SH-SY5Y (cell line): ENCODE measurements around the gene KCTD16.

Experiments
- GATA2 ChIP-seq: IDR thresholded peaks from 2 replicates; pipeline ENCODE4 v1.6.1; 2011; ENCODE audit warnings: mild to moderate bottlenecking, low read depth, low read length
- GATA3 ChIP-seq: IDR thresholded peaks from 2 replicates; pipeline ENCODE4 v1.6.1; 2011; ENCODE audit warnings: low read depth, mild to moderate bottlenecking, low read length, moderate library complexity

DNA sequence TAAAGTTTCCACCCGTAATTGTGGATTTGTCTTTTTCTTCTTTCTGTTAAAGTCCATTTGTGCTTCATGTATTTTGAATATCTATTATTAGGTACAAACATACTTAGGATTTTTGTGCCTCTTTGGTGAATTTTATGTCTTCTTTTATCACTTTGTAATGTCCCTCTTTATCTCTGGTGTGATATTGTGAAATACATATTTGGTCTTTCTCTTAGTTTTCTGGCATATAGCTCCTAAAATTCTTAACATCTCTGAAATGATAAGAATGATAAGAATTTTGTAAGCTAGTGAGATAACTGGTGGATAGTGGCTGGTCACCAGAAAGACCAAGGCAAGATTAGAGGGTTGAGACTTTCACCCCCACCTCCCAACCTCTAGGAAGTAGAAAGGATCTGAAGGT is 111.1 kb downstream of the KCTD16 start:
- no peak for TF ChIP-seq GATA2
- TF ChIP-seq GATA3 = no peak
